HG03108 (cell line): Measurements from ENCODE around the gene SNX24.
"Not testable (repeated sequence)": the region's sequence is repeated elsewhere in the genome, so short reads cannot be mapped to it uniquely, and the experiment has no call there.

Experiments
- ATAC-seq: cut with Tn5 transposase; IDR thresholded peaks from one replicate; pipeline ENCODE4 v1.9.1; 2021; ENCODE audit warnings: moderate library complexity; ENCODE audit not compliant: unreplicated experiment

Gene SNX24

GRCh38 chr5:122870219-122870856, 24.9 kb downstream of the SNX24 start:
- ATAC-seq = no peak

DNA sequence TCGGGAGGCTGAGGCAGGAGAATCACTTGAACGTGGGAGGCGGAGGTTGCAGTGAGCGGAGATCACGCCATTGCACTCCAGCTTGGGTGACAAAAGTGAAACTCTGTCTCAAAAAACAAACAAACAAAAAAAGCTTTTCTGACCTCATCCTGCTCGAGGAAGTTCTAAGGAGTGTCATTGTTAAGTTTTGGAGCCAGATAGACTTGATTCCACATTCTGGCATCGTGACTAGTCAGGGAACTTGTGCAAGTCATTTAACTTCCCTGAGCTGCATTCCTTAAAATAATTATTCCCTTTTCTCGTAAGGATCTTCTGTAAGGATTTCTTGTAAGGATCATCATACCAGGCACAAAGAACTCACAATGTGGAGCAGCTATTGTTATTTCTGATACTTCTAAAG, 26.2 kb downstream of the SNX24 start:
- ATAC-seq = no peak

DNA sequence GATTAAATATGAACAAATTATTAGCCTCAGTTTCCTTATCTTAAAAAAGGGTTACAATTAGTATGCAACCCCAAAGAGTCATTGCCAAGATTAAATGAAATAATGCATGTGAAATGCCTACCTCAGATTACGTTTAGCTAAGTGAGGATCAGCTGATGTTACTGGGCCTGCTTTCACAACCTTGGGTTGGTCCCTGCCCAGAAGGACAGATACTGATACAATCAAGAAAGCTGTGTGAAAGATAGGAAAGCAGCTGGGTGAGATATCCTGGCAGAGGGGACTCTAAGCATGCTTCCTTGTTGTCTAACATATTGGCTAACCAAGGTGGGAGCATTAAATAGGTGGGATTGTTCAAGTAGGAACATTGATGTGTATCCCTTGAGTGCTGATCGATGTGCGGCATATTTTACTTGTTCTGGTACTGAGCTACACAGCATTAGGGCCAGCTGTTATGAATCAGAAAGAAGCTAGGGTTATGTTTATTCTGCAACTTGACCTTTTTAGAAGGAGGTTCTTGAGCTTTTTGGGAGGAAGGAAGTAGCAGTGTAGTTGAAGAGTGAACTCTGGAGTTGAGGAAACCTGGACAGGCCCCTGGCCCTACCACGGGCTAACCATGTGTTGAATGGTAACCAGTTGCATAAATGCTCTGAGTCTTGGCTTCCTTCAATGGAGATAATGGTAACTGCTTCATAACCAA, 28.9 kb downstream of the SNX24 start:
- ATAC-seq = no peak

- ATAC-seq = no peak
Observed at GRCh38 chr5:122877518-122877917, 32.1 kb downstream of the SNX24 start.

DNA sequence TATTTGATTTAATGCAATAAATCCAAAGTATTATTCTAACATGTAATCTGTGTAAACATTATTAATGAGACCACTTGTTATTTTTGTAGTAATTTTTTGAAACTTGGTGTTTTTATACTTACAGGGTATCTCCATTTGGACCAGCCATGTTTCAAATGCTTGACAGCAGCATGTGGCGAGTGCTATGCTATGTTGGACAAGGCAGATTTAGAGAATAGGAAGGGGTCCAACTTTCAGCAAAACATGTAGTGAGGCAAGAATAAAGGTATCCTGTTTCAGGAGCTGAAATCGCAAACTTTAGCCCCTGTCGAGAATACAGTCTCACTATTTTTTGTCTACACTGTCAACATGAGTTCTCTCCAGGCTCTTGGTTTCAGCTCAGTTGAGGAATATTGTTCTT, 33.7 kb downstream of the SNX24 start:
- no peak for ATAC-seq

GRCh38 chr5:122880170-122880689, 34.8 kb downstream of the SNX24 start:
- ATAC-seq = no peak

GRCh38 chr5:122880749-122881148, 35.3 kb downstream of the SNX24 start:
- peak; percentile 79 for ATAC-seq

DNA sequence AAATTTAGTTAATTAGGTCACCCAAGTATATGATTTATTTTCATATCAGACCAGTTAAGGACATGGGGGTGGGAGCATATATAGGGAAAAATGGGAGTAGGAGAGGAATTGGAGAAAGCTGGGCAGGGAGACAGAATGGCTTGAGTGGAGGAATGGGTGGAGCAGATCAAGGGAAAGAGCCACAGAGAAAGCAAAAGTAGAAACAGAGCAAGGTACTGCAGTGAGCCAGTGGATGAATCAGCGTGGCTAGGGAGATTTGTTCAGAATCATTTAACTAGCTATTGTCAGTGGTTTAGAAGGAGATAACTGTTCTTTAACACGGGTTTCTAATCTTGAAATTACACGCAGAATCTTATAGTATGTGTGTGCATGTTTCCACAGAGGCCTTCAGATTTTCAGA, 37.4 kb downstream of the SNX24 start:
- no peak for ATAC-seq

- ATAC-seq = no peak
Observed at GRCh38 chr5:122885045-122885517, 39.7 kb downstream of the SNX24 start.

- no peak for ATAC-seq
Observed at GRCh38 chr5:122885891-122886290, 40.5 kb downstream of the SNX24 start.

DNA sequence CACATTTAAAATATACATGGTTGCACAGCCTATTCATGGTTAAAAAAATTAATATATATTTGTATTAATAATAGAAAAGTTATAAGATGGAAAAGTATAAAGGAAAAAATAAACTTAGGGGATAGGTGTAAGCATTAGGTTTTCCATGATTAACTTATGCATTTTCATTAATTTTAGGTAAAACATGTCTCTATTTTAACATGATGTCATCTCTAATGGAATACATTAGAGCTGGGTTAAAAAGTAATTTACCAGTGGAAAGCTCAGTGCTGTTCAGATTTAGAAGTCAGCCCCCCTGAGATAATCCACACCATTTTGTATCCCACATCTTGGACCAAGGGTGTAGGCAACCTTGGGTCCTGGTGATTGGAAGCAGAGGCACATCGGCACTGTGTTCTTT, 49.7 kb downstream of the SNX24 start:
- ATAC-seq = no peak

GRCh38 chr5:122896598-122897282, 51.3 kb downstream of the SNX24 start:
- no peak for ATAC-seq

GRCh38 chr5:122897283-122897602, 51.8 kb downstream of the SNX24 start:
- ATAC-seq = no peak

DNA sequence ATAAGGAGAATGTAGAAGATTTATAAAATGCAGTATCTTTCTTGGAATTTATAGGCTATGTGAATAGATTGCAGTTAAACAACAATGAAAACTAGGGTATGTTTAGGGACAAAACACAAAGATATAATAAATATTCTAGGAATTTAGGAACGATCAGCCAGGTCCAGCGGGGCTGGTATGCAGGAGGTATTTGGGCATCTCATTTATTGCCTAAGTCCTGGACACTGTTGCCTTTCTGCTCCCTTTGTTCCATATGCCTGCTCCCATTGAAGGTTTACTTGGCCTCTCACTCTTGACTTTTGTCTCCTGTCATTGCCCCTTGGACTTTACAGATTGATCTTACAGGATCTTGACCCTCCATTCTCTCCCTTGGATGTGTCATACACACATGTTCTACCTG, 55.9 kb downstream of the SNX24 start:
- no peak for ATAC-seq

DNA sequence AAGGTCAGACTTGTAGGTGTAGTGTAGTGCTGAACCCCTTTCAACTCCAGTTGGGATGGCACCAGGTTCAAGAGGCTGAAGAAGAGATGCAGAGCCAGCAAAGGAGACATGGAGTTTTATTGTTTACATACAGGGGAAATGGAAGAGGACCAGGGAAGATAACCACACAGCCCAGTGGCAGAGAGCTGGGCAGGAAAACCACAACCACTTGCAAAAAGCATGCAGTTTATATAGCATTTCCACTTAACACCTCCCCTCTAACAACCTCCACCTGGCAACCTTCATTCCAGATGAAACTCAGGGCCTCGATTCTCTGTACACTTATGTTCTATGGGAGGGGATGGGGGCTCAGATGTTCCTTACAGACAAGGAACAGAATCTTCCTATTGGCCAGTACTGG, 56.9 kb downstream of the SNX24 start:
- no peak for ATAC-seq

- ATAC-seq = no peak
Observed at GRCh38 chr5:122906768-122907167, 61.4 kb downstream of the SNX24 start.

DNA sequence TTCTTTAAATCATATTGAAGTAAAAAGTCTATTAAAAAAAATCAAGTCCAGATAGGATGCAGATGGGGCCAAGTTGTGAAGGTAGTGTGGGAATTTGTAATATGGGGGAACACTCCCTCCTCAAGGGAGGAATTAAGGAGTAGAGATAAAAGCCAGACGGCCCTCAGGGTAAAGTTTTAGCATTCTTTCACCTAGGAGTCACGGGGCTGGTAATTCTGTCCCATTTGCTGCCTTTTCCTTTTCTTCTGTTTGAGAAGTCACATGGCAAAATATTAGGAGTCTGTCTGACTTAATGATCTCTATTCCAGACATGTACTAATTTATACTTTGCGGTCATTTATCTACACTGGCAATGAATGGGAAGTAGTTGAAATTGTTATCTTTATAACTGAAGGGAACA, 61.9 kb downstream of the SNX24 start:
- no peak for ATAC-seq

DNA sequence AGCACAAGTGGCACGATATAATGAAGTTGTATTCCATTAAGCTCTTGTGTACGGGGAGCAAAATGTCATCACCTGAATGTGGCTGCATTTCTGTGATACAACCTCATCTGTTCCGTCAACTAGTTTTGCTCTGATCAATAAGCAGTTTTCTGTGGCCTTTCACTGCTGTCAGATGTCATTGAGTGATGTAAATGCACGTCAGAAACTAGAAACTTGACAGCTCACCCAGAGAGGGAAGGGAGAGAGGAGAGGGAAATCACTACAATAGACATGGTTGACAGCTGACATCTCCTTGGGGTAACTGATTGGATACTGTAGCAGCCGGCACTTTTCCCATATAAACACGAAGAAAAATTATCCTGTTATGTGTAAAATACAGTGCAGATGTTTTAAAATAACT, 62.7 kb downstream of the SNX24 start:
- ATAC-seq = no peak

GRCh38 chr5:122908662-122909061, 63.2 kb downstream of the SNX24 start:
- ATAC-seq = no peak

- no peak for ATAC-seq
Observed at GRCh38 chr5:122909470-122910100, 64.2 kb downstream of the SNX24 start.

- ATAC-seq = not testable (repeated sequence)
Observed at GRCh38 chr5:122913436-122913835, 68.0 kb downstream of the SNX24 start.
